NCI-H2196 (cell line): ENCODE measurements around the gene ALOXE3.
"Not testable (repeated sequence)": the region's sequence is repeated elsewhere in the genome, so short reads cannot be mapped to it uniquely, and the experiment has no call there.

Source experiments
- DNase-seq: peaks from one replicate; lab custom pipeline; 2025; ENCODE audit not compliant: unreplicated experiment; lab: John Stamatoyannopoulos, UW

The ALOXE3 gene

DNA sequence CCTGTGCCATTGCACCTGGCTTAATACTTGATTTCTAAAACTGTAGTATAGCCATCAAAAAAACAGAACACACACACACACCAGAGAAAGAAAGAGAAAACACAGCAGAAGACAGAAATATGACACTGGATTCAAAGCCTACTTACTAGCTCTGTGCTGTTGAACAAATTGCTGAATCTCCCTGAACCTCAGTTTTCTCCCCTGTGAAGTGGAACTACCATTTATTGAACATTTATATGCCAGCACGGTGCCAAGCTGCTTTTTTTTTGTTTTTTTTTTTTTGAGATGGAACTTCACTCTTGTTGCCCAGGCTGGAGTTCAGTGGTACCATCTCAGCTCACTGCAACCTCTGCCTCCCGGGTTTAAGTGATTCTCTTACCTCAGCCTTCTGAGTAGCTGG lies 17.6 kb downstream of the ALOXE3 start:
- no peak for DNase-seq

DNA sequence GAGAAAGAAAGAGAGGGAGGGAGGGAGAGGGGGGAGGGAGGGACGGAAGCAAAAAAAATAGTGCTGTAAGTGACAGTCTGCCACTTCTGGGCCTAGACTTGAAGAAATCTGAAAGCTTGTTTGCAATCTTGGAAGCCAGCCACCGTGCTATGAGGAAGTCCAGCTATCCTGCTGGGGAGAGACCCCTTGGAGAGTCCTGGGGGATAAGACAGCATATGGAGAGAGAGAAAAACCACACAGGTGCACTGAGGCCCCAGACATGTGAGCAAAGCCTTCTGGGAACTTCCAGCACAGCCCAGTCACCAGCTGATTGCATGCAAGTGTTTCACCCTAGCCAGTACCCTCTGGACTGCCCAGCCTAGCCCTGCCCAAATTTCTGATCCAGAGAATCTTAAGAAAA lies 18.2 kb downstream of the ALOXE3 start:
- no peak for DNase-seq

DNA sequence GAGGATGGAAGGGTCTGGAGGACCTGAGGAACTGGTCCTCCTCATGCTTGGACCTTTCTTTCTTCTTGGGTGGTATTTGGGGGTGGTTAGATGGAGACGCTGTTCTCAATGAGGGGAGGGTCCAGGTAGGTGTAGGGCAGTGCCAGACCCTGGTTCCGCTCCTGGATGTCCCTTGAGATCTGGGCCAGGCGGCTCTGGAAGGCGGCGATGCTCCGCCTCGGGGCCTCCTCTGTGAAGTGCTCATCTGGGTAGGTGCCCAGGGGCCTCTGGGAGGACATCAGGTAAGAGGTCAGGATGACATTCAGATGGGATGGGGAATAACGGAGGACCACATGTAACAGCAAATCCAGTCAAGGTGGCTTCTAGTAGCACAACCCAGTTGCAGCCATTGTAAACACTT lies 21.8 kb downstream of the ALOXE3 start:
- DNase-seq: no peak

DNA sequence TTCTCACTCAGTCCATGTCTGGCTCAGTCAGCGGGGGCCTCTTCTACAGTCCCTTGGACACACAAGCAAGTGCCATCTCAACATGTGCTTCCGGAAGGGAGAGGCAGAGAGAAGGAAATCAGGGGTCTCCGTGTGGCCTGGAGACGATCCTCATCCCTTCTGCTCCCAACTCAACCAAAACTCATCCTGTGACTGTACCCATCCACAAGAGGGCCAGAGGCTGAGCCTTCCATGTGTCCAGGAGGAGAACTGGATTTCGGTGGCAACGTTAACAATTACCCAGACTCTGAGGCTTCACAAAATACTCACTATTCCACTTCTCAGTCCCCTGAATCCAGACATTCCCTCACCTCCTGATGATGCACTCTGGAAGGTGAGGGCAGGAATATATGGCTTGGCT lies 23.0 kb downstream of the ALOXE3 start:
- DNase-seq: no peak

DNA sequence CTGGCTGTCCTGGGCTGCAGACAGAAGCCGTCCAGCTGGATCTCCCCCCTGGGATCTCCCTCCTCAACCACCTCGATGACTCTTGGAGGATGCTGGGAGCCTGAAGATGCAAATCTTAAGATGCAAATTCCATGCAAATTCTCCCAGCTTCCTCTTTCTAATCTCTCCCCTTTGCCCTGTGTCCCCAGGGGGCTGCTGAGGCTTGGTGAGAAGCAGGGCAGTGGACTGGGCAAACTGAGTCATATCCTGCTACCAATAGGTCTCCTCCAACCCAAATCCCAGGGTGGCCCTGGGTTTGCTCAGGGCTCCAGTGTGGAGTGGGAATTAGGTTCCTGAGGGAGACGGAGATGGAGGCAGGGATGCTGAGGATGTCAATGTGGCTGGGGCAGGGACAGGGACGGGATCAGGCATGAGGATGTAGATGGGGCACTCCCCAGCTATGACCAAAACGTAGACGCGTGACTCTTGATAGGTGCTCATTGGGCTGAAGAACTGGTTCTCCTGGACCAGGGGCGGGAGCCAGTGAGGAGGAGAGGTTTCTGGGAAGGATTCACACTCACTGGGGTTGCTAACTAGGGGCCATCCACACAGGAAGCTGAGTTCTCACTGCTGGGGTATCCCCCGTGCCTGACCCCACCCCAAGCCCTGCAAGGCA lies 27.2 kb downstream of the ALOXE3 start:
- no peak for DNase-seq

DNA sequence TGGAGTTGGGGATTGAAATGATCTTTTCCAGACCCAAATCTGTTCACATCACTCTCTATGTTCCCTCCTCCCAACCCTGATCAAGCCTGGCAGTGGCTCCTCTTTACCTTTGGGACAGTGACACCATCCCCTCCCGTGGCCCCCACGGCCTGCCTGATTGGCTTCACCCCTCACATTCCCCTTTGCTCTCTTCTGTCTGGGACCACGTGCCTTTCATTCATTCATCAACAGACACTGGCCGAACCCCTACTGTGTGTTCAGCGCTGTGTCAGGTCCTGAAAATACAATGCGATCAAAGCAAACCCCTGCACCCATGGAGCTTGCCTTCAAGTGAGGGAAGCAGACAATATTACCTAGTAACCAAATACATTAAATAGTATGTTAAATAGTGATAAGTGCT lies 28.6 kb downstream of the ALOXE3 start:
- DNase-seq: no peak

DNA sequence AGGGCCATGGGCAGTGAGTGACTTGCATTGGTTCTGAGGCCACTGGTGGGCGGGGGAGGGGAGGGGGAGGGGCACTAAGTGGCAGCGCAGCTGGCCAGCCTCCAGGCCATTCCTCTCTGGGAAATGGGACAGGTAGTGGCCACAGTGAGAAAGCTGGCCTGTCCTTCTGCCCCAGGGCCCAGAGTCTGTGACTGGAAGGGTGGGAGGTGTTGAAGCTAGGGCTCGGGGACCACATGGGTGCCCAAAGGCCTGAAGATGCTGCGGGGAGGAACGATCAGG lies 30.4 kb downstream of the ALOXE3 start:
- no peak for DNase-seq

DNA sequence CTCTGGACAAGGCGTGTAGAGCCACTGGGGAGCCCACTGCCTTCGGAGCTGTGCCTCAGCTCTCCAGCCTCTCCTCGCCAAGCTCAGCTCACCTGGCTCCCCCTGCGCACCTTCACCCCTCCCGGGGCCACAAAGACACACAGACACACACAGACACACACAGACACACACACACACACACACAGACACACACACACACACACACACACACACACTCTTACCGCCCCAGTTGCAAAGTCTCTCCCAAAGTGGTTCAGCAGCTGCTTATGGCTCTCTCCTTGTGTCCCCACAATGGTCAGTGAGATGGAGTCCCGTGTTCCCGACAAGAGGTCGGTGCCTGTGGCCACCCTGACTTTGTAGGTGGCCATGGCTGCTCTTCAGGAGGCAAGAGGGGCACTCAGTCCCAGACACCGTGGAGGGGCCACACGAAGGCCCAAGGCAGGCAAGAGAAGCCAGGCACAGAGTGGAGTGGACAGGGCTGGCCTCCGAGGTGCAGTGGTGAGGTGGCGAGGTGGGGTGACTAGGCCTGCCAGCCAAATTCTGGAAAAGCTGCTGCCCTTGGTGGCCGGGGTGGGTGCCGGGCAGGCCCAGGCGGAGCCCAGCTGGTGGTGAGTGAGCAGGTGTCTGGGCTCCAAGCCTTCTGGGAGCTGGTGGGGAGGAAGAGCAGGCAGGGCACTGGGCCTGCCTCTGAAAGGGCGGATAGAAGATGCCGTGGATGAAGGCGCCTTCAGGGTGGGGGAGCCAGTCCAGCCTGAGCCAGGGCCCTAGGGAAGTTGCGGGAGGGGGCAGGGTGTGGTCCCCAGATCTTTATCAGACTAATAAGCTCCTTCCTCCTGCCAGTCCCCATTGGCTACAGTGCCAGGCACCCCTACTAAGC lies 31.0 kb downstream of the ALOXE3 start, which contains the start of gene ALOX12B:
TSS of gene ALOX12B (minus strand) at position 642 of the 877 bp plus-strand sequence. CDS start at position 368, 274 bp downstream.
- peak; percentile 1 for DNase-seq

DNA sequence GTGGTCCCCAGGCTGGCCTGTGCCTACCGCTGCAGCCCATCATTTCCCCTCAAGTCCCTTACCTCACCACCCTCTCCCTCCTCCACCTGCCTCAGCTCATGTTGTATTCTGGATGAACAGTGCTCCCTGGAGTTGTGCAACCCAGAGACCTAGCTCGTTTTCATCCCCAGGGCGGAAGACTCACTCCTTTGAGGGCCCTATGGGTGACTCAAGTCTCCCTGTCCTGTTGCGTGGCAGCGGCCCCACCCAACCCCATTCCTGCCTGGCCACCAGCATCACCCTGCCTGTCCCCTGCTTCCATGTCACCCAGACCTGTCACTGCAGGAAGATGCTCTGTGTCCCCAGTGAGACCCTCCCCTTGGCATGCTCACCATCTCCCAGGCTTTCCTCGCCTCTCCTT lies 34.1 kb downstream of the ALOXE3 start:
- DNase-seq: no peak

DNA sequence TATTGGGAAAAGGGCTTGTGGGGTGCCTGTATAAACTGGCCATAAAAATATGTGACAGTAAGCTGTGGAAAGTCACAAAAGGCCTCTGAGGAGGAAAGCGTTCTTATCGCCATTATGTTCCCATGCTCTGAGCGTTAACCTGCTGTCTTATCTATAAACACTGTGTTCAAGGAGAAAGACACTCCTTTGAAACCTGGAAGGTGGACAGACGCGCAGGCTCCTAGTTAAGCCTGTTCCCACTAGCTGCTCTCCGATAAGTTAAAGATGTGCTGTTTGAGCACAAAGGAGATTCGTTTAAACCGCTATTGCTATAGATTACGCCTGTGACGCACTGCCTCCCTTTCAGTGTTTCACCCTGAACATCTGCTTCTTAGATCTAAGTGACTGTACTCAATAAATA lies 36.0 kb downstream of the ALOXE3 start:
- DNase-seq: no peak

DNA sequence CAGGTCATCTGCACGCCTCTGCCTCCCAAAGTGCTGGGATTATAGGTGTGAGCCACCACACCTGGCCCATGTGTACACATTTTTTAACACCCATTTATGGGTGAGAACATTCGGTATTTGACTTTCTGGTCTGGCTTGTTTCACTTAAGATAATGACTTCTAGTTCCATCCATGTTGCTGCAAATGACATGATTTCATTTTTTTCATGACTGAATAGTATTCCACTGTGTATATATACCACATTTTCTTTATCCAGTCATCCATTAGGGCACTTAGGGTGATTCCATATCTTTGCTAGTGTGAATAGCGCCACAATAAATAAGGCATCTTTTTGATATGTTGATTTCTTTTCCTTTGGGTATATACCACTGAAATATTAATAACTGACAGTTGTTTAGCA lies 36.4 kb downstream of the ALOXE3 start:
- no peak for DNase-seq

DNA sequence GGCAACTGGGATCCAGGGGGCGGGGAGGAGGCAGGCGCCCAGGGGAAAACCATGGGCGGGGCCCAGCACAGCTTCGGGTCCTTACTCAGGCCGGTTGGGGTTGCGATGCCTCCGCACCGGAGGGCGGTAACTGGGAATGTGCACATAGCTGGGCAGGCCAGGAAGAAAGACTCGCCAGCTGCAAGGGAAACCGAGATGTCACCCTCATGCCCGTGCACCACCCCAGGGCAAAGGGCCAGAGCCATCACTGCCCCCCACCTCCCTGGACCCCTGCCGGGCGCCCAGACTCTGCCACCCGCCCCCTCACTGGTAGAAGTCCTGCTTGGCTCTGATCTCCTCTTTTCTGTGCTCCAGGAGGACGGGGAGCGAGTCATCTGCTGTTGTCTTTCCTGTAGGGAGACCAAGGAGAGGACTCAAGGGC lies 37.5 kb downstream of the ALOXE3 start:
- DNase-seq: no peak

DNA sequence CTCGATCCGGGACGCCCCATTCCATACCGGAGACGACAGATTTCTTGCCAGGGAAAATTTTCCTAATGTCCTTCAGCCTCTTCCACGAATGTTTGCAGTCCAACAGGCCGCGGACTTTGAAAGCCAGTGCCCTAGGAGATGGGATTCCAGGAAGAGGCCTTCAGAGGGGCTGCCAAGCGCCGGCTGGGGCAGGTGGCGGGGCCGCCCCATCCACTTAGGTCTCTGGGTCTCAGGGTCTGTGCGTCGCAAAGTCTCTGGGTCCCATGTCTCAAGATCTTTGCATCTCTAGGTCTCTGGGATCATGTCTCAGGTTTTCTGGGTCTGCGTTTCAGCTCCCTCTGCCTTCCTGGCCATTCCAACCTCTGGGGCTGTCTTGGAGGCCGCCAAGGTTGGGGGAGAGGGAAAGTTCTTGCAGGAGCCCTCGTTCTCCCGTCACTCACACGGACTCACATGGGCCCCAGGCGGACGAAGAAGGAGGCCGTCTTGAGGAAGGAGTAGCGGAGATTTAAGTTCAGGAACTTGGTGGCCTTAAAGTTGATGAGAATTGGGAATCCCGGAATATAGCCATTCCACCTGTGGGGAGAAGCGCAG lies 38.0 kb downstream of the ALOXE3 start:
- DNase-seq: no peak

DNA sequence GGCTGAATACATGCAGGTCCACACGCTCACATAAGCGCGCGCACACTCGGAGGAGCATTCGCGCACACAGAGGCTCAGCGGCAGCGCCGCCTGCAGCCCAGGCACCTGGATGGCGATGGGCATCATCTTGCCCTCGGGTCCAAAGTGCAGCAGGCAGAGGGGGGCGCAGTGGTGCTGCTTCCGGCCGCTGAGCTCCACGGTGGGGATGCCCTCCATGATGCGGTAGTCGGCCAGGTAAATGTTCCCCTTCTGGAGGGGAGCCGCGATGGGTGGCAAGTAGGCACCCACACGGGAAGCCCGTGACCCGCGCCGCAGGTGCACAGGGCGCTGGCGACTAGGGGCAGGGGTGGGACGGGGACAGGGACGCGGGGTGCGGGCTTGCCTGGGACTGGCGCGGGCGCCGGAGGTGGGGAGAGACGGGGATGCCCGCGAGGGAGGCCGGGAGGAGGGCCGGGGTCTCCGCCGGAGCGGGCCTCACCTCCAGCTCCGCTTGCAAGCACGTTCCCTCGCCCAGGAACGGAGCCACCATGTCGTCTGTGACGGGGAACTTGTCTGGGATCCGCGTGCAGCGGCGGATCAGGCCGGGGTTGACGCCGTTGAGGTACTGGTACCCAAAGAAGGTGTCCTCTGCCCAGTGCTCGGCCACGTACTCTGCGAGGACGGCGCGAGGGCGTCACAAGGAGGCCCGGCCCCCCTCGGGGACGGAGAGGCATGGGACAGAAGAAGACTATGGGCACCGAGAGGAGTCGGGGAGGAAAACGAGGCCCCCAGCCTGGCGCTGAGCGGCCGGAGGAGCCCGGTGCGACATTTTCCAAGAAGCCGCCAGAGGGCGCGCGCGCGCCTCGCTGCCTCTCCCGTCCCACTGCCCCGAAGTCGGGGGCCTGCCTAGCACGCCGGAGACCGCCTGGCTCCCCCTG lies 38.8 kb downstream of the ALOXE3 start:
- peak; percentile 50 for DNase-seq

DNA sequence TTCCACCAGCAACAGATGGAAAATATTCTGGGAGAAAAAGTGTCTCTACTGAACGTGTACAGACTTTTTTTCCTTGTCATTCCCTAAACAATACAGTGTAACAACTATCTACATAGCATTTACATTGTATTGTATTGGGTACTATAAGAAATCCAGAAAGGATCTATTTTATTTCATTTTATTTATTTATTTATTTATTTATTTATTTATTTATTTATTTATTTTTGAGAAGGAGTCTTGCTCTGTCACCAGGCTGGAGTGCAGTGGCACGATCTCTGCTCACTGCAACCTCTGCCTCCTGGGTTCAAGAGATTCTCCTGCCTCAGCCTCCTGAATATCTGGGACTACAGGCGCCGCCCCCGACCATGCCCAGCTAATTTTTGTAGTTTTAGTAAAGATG lies 40.4 kb downstream of the ALOXE3 start:
- not testable (repeated sequence) for DNase-seq

DNA sequence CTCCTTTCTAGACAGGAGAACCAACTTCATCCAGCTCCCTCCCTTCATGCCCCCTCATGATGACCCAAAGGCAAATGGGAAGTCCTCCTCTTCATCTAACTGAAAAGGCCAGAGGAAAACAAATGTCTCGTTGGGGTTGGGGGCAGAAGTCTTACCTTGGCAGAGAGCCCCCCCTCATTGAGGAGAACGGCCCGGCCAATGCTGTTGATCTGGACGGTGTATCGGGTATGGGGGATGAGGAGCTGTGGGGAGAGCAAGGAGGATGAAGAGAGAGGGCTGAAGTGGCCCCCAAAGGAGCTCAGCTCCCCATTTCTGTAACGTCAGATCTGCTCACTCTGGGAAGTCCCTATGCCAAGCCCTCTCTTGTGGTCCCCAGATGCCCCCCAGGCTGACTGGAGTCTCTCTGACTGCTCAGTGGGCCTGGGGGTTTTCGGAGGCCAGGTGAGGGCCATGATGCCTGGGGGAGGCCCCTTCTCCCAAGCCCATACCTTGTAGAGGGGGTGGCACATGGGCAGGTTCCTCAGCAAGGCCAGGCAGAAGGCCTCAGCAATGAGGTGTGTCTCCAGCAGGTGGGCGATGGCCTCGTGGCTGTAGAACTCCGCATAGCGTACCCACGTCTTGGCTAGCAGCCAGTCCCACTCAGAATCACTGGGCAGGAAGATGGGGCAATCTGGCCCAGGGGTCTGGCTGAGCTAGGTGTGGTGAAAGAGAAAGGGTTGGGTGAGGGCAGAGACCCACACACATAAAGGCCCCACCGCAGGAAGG lies 41.6 kb downstream of the ALOXE3 start:
- DNase-seq: no peak

DNA sequence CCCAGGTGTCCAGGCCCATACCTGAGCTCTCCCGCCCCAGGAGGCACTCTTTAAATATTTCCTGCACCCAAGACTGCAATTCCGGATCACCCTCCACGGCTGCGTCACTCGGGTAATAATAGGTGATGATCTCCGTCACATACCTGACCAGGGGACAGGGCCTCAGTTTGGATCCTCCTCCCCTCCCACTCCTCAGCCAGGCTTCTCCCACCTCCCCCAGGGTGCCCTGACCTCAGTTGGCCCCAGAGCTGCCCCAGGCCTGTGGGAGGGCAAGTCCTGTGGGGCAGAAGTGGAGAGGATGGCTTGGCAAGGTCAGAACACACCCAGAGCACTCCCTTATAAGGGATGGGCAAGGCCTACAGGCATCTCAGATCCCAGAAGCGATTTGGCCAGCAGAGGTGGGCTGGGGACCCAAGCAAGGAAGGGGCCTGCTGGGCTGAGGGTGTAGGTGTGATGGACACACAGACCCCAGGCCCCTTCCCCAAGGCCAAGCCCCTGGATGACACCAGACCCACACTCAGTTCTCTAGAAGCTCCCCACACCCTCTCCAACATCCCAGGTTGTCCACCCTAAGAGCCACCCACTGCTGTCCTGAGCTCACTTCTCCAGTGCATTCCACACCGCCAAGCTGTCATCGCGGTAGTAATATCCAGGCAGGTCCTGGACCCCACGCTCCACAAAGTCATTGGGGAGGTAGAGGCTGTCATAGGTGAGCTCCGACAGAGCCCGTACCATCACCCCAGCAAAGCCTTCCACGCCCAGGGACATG lies 42.6 kb downstream of the ALOXE3 start:
- DNase-seq: no peak

DNA sequence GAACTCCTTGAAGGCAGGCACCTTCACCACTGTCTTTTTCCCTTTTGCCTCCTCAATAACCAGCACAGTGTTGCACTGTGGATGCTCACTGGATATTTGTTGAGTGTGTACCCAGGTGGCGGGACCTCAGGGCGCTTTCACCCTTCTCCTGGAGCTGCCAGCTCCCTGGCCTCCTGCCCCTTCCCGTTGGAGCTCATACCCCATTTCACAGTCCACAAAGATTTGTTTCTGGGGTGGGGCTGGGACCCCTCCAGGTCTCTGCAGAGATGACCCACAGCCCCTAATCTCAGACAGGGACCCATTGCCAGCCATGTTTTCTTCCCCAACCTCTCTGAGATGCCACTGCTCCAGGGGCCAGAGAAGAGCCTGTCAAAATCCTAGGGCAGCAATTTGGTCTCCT lies 43.2 kb downstream of the ALOXE3 start:
- no peak for DNase-seq

DNA sequence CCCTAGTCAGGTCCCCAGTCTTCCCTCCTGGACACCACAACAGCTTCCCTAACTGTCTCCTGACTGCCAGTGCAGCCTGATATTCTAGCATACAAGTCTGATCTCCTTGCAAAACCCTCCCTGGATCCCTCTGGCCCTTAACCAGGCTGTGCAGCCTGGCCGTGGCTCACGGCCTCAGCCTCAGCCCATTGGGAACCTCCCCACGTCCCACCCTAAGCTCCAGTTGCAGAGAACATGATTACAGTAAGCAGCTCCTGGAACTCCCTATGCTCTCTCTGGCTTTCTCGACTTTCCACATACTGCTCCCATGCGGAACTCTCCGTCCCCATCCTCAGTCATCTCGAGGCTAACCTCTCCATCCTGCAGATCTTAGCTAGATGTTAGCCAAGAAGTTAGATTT lies 43.8 kb downstream of the ALOXE3 start:
- no peak for DNase-seq
